KMS-11 (cell line): ENCODE measurements around the gene HBB.

Experiments
- H2AFZ ChIP-seq: fragments of 200-600 bp; sonication (generic); 2 replicates; pipeline ENCODE4 v1.6.1; 2016; ENCODE audit warnings: antibody characterized with exemption, mixed run types, low read depth
- H3K27ac ChIP-seq: fragments of 200-600 bp; sonication (generic); 2 replicates; pipeline ENCODE4 v1.6.1; 2016; ENCODE audit warnings: mild to moderate bottlenecking, mixed run types
- H3K27me3 ChIP-seq: fragments of 200-600 bp; sonication (generic); 2 replicates; pipeline ENCODE4 v1.6.1; 2017; ENCODE audit warnings: mild to moderate bottlenecking, low read depth, mixed run types, moderate library complexity; ENCODE audit not compliant: insufficient read depth
- H3K36me3 ChIP-seq: fragments of 200-600 bp; sonication (generic); 2 replicates; pipeline ENCODE4 v1.6.1; 2017; ENCODE audit warnings: mild to moderate bottlenecking, mixed run types; ENCODE audit not compliant: insufficient read depth
- H3K4me1 ChIP-seq: fragments of 200-600 bp; sonication (generic); 2 replicates; pipeline ENCODE4 v1.6.1; 2016; ENCODE audit warnings: mild to moderate bottlenecking, low read depth, mixed run types; ENCODE audit not compliant: poor library complexity, severe bottlenecking
- H3K4me2 ChIP-seq: fragments of 200-600 bp; sonication (generic); 2 replicates; pipeline ENCODE4 v1.7.0; 2016; ENCODE audit warnings: mild to moderate bottlenecking, mixed run types
- H3K4me3 ChIP-seq: fragments of 200-600 bp; sonication (generic); IDR thresholded peaks from 2 replicates; pipeline ENCODE4 v1.6.1; 2017; ENCODE audit warnings: low read depth, low read length, mixed read lengths; ENCODE audit not compliant: insufficient read depth
- H3K79me2 ChIP-seq: fragments of 200-600 bp; sonication (generic); 2 replicates; pipeline ENCODE4 v1.6.1; 2016; ENCODE audit warnings: low read depth, mixed run types; ENCODE audit not compliant: insufficient read depth
- H3K9ac ChIP-seq: fragments of 200-600 bp; sonication (generic); 2 replicates; pipeline ENCODE4 v1.6.1; 2016; ENCODE audit warnings: mild to moderate bottlenecking, mixed run types
- H4K20me1 ChIP-seq: fragments of 200-600 bp; sonication (generic); 2 replicates; pipeline ENCODE4 v1.6.1; 2016; ENCODE audit warnings: mild to moderate bottlenecking, mixed run types; ENCODE audit not compliant: insufficient read depth
- TF ChIP-seq, protein P1 (sequence below): fragments of 200-600 bp; sonication (generic); conservative IDR thresholded peaks from 2 replicates; pipeline ENCODE4 v1.6.1; 2017; ENCODE audit warnings: low read depth, mild to moderate bottlenecking, antibody characterized with exemption, low read length, moderate library complexity, mixed read lengths

HBB gene

DNA sequence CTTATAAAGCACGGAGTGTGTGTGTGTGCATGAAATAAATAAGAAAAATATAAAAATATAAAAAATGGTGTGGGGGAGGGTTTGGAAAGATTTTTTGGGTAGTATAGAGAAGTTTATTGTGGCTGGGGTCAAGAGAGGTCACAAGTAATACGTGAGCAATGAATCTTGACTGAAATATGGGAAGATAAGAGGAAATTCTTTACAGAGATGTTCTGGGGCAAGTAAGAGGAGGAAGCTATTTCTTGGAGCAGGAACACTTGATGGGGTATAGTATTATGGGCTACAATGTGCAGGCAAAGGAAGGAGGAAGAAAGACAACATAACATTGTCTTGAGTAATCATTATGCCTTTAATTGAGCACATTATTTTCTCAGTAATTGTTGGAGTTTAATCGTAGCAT is 5.3 kb upstream of the HBB start:
- H3K79me2 ChIP-seq: no peaks in the 10 kb centered on the region
- no peak overlapping the region for H3K4me3 ChIP-seq
- no peak overlapping the region for H2AFZ ChIP-seq
- no peak overlapping the region for H3K27ac ChIP-seq
- TF ChIP-seq, protein P1, sequence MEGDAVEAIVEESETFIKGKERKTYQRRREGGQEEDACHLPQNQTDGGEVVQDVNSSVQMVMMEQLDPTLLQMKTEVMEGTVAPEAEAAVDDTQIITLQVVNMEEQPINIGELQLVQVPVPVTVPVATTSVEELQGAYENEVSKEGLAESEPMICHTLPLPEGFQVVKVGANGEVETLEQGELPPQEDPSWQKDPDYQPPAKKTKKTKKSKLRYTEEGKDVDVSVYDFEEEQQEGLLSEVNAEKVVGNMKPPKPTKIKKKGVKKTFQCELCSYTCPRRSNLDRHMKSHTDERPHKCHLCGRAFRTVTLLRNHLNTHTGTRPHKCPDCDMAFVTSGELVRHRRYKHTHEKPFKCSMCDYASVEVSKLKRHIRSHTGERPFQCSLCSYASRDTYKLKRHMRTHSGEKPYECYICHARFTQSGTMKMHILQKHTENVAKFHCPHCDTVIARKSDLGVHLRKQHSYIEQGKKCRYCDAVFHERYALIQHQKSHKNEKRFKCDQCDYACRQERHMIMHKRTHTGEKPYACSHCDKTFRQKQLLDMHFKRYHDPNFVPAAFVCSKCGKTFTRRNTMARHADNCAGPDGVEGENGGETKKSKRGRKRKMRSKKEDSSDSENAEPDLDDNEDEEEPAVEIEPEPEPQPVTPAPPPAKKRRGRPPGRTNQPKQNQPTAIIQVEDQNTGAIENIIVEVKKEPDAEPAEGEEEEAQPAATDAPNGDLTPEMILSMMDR: no peak
- peaks cover 84% of the 10 kb centered on the region for H3K4me1 ChIP-seq
- no peaks in the 10 kb centered on the region for H4K20me1 ChIP-seq
- H3K27me3 ChIP-seq: no peaks in the 10 kb centered on the region
- H3K9ac ChIP-seq: no peak overlapping the region
- H3K4me2 ChIP-seq: no peak overlapping the region
- H3K36me3 ChIP-seq: no peaks in the 10 kb centered on the region

DNA sequence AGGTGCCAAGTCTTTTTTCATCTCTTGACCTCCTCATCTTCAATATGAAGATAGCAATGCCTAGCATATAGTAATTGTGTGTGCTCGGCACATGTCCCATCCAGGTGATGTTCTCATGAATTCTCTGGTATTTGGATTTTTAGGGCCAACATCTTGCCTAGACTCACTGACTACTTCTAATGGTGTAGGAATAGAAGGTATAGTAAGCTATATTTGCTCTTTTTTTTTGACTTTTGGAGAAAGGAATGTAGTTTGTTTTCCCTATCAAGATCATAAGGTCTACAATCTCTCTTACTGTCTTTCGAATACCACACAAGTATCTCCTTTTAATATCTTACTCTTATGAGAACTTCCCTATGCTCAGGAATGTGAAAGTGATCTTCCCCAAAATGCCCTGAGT is 4.2 kb upstream of the HBB start:
- Histone ChIP-seq H3K4me2 (no peak overlapping the region), H3K79me2 (no peaks in the 10 kb centered on the region), H3K27ac (no peak overlapping the region), H3K36me3 (no peaks in the 10 kb centered on the region), H3K9ac (no peak overlapping the region), H2AFZ (no peak overlapping the region), H3K4me3 (no peak overlapping the region), H4K20me1 (no peaks in the 10 kb centered on the region), H3K4me1 (peaks cover 84% of the 10 kb centered on the region), H3K27me3 (no peaks in the 10 kb centered on the region)
- TF ChIP-seq, protein P1: no peak

DNA sequence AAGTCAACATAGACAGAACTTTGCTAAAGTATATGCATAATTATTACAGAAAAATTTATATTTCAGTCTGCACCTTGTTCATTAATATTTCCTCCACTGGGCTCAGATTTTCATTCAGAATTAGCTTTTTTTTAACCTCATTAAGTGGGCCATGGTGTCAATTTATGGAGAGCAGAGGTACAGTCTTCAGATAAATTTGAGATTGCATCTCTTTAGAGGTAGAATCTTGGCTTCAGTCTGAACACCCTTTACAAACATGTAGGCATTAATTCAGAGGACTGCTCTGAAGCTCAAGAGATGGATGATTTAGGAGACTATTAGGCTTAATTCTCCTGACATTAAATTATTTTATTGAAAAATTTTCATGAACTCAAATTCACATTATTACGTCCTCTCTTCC is 3.4 kb upstream of the HBB start:
- Histone ChIP-seq H3K27me3 (no peaks in the 10 kb centered on the region), H3K79me2 (no peaks in the 10 kb centered on the region), H3K4me3 (no peak overlapping the region), H2AFZ (0 out of 2 replicates have a peak overlapping the region, but pooled peaks have one; percentile 44), H3K9ac (no peak overlapping the region), H3K36me3 (no peaks in the 10 kb centered on the region), H4K20me1 (no peaks in the 10 kb centered on the region), H3K4me2 (peak overlapping the region; percentile 67), H3K27ac (peak overlapping the region; percentile 43), H3K4me1 (peaks cover 76% of the 10 kb centered on the region)
- TF ChIP-seq, protein P1: no peak

DNA sequence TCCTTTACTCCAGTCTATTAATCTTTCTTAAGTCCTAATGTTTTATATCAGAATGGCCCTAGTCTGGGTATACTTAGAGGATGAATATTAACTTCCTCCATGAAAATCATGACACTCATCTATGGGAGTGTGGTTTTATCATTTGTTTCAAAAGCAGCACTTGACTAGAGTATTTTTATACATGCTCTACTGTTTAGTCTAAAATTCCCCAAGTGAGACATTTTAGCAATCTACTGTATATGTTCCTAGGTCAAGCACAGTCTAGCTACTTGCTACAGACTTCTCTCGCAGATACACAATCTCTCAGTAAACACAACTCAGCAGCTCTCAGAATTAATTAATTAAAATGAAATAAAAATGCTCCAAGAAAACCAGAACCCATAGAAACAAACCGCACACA is 2.9 kb upstream of the HBB start:
- Histone ChIP-seq H3K4me2 (peak overlapping the region; percentile 67), H3K79me2 (no peaks in the 10 kb centered on the region), H3K36me3 (no peaks in the 10 kb centered on the region), H2AFZ (peak overlapping the region; percentile 44; the same call in 1 of the 2 replicates), H3K27ac (peak overlapping the region; percentile 43), H3K4me1 (peaks cover 71% of the 10 kb centered on the region), H3K4me3 (no peak overlapping the region), H3K9ac (no peak overlapping the region), H3K27me3 (no peaks in the 10 kb centered on the region), H4K20me1 (no peaks in the 10 kb centered on the region)
- TF ChIP-seq, protein P1: no peak

DNA sequence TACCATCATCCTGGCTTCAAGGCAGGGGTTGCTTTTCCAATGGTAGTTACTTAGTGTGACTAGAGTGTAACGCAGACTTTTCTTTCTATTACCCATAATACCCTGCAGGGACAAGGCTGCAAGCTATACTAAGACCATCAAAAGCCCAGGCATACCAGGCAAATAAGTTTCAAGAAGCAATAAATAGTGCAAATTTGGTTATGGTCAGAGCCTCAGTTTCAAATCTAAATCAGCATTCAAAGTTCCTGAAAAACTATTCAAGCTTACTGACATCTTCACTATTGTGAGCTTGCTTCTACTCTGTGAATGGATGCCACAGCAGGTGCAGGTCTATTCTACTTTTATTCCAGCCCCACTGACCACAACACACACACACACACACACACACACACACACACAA is 2.5 kb upstream of the HBB start:
- Histone ChIP-seq H3K4me3 (no peak overlapping the region), H3K4me1 (peaks cover 69% of the 10 kb centered on the region), H3K36me3 (no peaks in the 10 kb centered on the region), H2AFZ (peak overlapping the region; percentile 44; the same call in 1 of the 2 replicates), H4K20me1 (no peaks in the 10 kb centered on the region), H3K9ac (no peak overlapping the region), H3K79me2 (no peaks in the 10 kb centered on the region), H3K27me3 (no peaks in the 10 kb centered on the region), H3K4me2 (peak overlapping the region; percentile 67), H3K27ac (peak overlapping the region; percentile 43)
- TF ChIP-seq, protein P1: no peak
